ENCODE results near the gene CCDC80. TPM values are rescaled to one million over a fixed set of nuclear protein-coding genes. Genes with fewer than 3 reads are reported as not detected.
A peak's percentile ranks its signal among the peaks of the same experiment; 100 is the strongest.

CCDC80 gene, protein sequence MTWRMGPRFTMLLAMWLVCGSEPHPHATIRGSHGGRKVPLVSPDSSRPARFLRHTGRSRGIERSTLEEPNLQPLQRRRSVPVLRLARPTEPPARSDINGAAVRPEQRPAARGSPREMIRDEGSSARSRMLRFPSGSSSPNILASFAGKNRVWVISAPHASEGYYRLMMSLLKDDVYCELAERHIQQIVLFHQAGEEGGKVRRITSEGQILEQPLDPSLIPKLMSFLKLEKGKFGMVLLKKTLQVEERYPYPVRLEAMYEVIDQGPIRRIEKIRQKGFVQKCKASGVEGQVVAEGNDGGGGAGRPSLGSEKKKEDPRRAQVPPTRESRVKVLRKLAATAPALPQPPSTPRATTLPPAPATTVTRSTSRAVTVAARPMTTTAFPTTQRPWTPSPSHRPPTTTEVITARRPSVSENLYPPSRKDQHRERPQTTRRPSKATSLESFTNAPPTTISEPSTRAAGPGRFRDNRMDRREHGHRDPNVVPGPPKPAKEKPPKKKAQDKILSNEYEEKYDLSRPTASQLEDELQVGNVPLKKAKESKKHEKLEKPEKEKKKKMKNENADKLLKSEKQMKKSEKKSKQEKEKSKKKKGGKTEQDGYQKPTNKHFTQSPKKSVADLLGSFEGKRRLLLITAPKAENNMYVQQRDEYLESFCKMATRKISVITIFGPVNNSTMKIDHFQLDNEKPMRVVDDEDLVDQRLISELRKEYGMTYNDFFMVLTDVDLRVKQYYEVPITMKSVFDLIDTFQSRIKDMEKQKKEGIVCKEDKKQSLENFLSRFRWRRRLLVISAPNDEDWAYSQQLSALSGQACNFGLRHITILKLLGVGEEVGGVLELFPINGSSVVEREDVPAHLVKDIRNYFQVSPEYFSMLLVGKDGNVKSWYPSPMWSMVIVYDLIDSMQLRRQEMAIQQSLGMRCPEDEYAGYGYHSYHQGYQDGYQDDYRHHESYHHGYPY
- total RNA-seq (2014; rRNA removed; shearing (Covaris generic)) = 0.15 and 0.63 TPM in 2 replicates
- total RNA-seq (2022) = 0.28 and 0.59 TPM in 2 replicates
- percentile 19 among the genes with signal in this experiment for Bru-seq, nascent RNA
- BruChase-seq, experiment 1, labeled RNA remaining after a 6-hour chase = percentile 12 among the genes with signal in this experiment
- percentile 16 among the genes with signal in this experiment for BruChase-seq, experiment 2, labeled RNA remaining after a 2-hour chase
- long read RNA-seq = 0 reads

DNA sequence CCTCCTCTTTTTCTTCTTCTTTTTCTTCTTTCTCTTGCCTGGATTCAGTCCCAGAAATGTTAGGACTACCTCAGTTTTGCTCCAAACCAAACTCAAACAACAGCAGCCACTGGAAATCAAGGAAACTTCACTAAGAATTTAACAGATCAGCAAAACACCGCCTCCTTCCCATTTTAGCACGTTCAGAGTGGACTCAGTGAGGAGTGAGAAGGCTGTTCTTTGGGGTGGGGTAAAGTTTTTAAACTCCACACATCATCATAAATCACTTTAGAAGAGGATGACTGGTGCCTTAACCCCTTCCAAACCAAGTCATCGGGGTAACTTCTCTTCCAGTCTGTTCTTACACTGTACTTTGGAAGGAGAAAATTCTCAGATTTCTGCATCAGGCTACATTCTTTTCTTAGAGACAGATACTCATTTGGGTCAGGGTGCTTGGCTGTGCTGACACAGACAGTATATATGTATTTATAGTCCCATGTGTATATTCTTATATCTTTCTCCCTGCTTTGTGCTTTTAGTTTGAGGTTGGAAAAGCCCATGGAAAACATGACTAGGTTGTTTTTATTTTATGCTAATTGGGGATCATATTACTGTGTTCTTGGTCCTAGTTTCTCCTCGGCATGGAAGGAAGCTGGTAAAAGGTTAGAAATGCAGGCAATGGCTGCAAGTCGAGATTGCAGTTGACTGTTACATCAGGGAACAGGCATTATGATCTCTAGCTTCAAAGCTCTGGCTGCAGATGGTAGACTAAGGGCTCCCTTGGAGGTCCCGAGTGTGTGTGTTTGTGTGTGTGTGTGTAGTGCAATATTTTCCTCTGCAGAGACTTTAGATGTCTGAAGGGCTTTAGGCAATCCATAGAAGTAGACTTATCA lies at the start of gene CCDC80:
TSS of gene CCDC80 (minus strand) at position 214 of the 872 bp plus-strand sequence. CDS start 1,238 bp downstream, outside the sequence.
- no peak for DNase-seq (ENCODE audit: low spot score)
- H3K9me3 ChIP-seq (ENCODE audit: low read length) = no peaks in the 10 kb centered on the region
- no peak within 1 kb of the TSS for H3K4me2 ChIP-seq (ENCODE audit: low read length)
- POLR2A ChIA-PET = interaction anchor here (0.7 to 0.9 kb wide), 2 partner anchors 29 to 376 kb away, joined by 3 read pairs; no protein-coding TSS in a partner anchor
- no peak within 1 kb of the TSS for H3K4me3 ChIP-seq (ENCODE audit: low read depth, low read length, poor library complexity, severe bottlenecking)
- CTCF ChIA-PET (ENCODE audit: unreplicated experiment) = interaction anchor here (1.0 kb wide), 1 partner anchor 93 kb away, joined by 3 read pairs; no protein-coding TSS in a partner anchor
- H2AFZ ChIP-seq (ENCODE audit: low read length) = no peak within 1 kb of the TSS
- H3K4me1 ChIP-seq (ENCODE audit: insufficient read depth, low read length, poor library complexity, severe bottlenecking) = peaks cover 6% of the 10 kb centered on the region
- H3K36me3 ChIP-seq (ENCODE audit: insufficient read depth, low read length) = no peaks in the 10 kb centered on the region
- intact Hi-C loops (cut with micrococcal nuclease; ENCODE audit: unreplicated experiment) = loop anchor here (5.0 kb wide), 1 partner anchor 171 kb away; no protein-coding TSS in a partner anchor
- no peak for TF ChIP-seq EZH2phosphoT487 (IDR thresholded peaks at IDR 0.05; ENCODE audit: borderline replicate concordance, low read depth, low read length)
- TF ChIP-seq, protein P1, sequence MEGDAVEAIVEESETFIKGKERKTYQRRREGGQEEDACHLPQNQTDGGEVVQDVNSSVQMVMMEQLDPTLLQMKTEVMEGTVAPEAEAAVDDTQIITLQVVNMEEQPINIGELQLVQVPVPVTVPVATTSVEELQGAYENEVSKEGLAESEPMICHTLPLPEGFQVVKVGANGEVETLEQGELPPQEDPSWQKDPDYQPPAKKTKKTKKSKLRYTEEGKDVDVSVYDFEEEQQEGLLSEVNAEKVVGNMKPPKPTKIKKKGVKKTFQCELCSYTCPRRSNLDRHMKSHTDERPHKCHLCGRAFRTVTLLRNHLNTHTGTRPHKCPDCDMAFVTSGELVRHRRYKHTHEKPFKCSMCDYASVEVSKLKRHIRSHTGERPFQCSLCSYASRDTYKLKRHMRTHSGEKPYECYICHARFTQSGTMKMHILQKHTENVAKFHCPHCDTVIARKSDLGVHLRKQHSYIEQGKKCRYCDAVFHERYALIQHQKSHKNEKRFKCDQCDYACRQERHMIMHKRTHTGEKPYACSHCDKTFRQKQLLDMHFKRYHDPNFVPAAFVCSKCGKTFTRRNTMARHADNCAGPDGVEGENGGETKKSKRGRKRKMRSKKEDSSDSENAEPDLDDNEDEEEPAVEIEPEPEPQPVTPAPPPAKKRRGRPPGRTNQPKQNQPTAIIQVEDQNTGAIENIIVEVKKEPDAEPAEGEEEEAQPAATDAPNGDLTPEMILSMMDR (conservative IDR thresholded peaks at IDR 0.05; ENCODE audit: low read length) = no peak
- H4K20me1 ChIP-seq (ENCODE audit: insufficient read depth, low read length) = no peaks in the 10 kb centered on the region
- H3K9me2 ChIP-seq (ENCODE audit: insufficient read depth, low read length) = no peaks in the 10 kb centered on the region
- no TSS peak for BruUV-seq (replicated peaks)
- no peak within 1 kb of the TSS for H3K27ac ChIP-seq (ENCODE audit: low read depth, low read length, poor library complexity, severe bottlenecking)
- no peaks in the 10 kb centered on the region for H3K79me2 ChIP-seq (ENCODE audit: insufficient read depth, low read depth, low read length)

DNA sequence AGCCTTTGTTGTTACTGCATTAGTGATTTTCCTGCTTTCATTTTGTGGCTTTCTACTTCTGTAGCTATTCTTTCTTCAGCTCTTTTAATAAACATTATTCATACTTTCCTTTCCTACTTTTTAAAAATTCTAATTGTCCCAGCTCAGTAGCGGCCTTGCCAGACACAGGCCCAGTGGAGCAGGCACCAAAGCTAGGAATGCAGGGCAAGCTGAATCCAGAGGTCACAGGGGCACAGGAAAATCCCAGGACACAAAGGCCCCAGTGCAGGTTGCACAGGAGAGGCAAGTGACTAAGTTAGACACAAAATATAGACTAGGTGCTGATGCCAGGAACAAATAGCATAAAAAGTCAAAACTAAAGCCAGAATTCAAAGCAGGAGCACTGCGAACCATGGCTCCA lies 49.0 kb upstream of the CCDC80 start:
- no TSS peak for BruUV-seq (replicated peaks)
- Histone ChIP-seq H3K4me2 (ENCODE audit: low read length) (no peak overlapping the region), H3K4me1 (ENCODE audit: insufficient read depth, low read length, poor library complexity, severe bottlenecking) (no peaks in the 10 kb centered on the region), H3K36me3 (ENCODE audit: insufficient read depth, low read length) (no peaks in the 10 kb centered on the region), H3K9me2 (ENCODE audit: insufficient read depth, low read length) (no peaks in the 10 kb centered on the region), H3K27ac (ENCODE audit: low read depth, low read length, poor library complexity, severe bottlenecking) (no peak overlapping the region), H4K20me1 (ENCODE audit: insufficient read depth, low read length) (no peaks in the 10 kb centered on the region), H3K79me2 (ENCODE audit: insufficient read depth, low read depth, low read length) (no peaks in the 10 kb centered on the region), H2AFZ (ENCODE audit: low read length) (no peak overlapping the region), H3K9me3 (ENCODE audit: low read length) (no peaks in the 10 kb centered on the region), H3K4me3 (ENCODE audit: low read depth, low read length, poor library complexity, severe bottlenecking) (no peak overlapping the region)
- POLR2A ChIA-PET = interaction anchor here (0.6 kb wide), 1 partner anchor 157 kb away, joined by 4 read pairs; no protein-coding TSS in a partner anchor
- CTCF ChIA-PET (ENCODE audit: unreplicated experiment) = no interaction called here
- TF ChIP-seq, protein P1 (conservative IDR thresholded peaks at IDR 0.05; ENCODE audit: low read length) = no peak
- TF ChIP-seq EZH2phosphoT487 (IDR thresholded peaks at IDR 0.05; ENCODE audit: borderline replicate concordance, low read depth, low read length) = no peak
- no peak for DNase-seq (ENCODE audit: low spot score)
- intact Hi-C loops (cut with micrococcal nuclease; ENCODE audit: unreplicated experiment) = no loop called here

Measured in OCI-LY7 (cell line).